Effector memory CD4-positive, alpha-beta T cell (primary cell): ENCODE results near the gene KHDC3L.
"Not testable (repeated sequence)": the region's sequence is repeated elsewhere in the genome, so short reads cannot be mapped to it uniquely, and the experiment has no call there.

Experiments
- DNase-seq, 3 donors: peaks; one replicate each; pipeline ENCODE4 v3.0.0-alpha.2; 2020
- H3K27ac ChIP-seq: 2 replicates; pipeline ENCODE4 v1.7.0; 2013; ENCODE audit warnings: mild to moderate bottlenecking, low read length, moderate library complexity; ENCODE audit not compliant: insufficient read depth, poor library complexity, severe bottlenecking
- H3K27me3 ChIP-seq: replicated peaks from 2 replicates; pipeline ENCODE4 v1.7.0; 2013; ENCODE audit warnings: mild to moderate bottlenecking, low read length; ENCODE audit not compliant: insufficient read depth, control insufficient read depth, poor library complexity, severe bottlenecking
- H3K36me3 ChIP-seq: 2 replicates; pipeline ENCODE4 v1.7.0; 2013; ENCODE audit warnings: mild to moderate bottlenecking, low read length, moderate library complexity; ENCODE audit not compliant: control insufficient read depth, insufficient read depth
- H3K4me1 ChIP-seq: 2 replicates; pipeline ENCODE4 v1.7.0; 2013; ENCODE audit warnings: low read length, mild to moderate bottlenecking; ENCODE audit not compliant: control insufficient read depth, insufficient read depth, poor library complexity, severe bottlenecking
- H3K4me3 ChIP-seq: 2 replicates; pipeline ENCODE4 v1.7.0; 2013; ENCODE audit warnings: low read length, low read depth, mild to moderate bottlenecking; ENCODE audit not compliant: insufficient read depth, poor library complexity, severe bottlenecking
- H3K9me3 ChIP-seq: 2 replicates; pipeline ENCODE4 v1.7.0; 2013; ENCODE audit warnings: mild to moderate bottlenecking, low read length, moderate library complexity; ENCODE audit not compliant: control insufficient read depth

KHDC3L gene

DNA sequence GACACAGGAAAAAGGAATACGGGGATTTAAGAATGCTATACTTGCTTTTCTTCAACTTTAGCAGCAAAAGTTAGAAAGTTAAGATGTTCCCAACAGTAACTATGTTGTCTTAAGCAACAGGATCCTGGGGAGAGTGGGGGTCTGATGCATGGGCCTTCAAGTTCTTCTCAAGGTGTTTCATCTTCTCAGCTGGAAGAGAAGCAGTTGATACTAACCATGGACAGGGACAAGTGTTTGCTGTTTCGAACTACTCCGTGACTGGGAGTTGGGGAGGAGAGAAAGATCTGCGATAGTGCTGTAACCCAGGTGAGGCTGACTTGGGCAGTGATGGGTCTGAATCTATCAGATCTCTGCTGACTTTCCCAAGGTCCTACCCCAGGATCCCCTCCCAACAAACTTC is 6.2 kb downstream of the KHDC3L start:
- Histone ChIP-seq H3K9me3 (no peaks in the 10 kb centered on the region), H3K27me3 (no peaks in the 10 kb centered on the region), H3K4me3 (no peak overlapping the region), H3K36me3 (no peaks in the 10 kb centered on the region), H3K27ac (no peak overlapping the region), H3K4me1 (no peaks in the 10 kb centered on the region)
- no peak for DNase-seq

DNA sequence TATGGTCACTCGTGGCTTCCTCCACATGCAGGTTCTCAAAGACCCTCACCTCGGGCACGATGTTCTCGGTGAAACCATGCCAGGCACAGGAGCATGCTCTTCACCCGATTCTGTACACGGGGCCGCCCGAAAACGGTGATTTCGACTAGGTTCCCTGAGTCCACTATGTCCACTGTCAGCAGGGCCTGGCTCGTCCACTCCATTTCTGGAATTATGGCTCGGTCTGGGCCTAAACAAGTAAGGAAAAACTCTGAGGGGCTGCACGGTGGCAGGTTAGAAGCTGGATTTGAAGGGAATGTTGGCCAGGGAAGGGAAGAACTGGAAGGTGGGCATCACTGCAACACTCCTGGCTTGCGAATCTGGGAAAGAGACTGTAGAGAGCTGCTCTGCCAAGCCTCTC is 6.7 kb downstream of the KHDC3L start:
- no peaks in the 10 kb centered on the region for H3K4me1 ChIP-seq
- no peak overlapping the region for H3K27ac ChIP-seq
- DNase-seq: no peak
- H3K9me3 ChIP-seq: no peaks in the 10 kb centered on the region
- H3K36me3 ChIP-seq: no peaks in the 10 kb centered on the region
- H3K27me3 ChIP-seq: no peaks in the 10 kb centered on the region
- no peak overlapping the region for H3K4me3 ChIP-seq

DNA sequence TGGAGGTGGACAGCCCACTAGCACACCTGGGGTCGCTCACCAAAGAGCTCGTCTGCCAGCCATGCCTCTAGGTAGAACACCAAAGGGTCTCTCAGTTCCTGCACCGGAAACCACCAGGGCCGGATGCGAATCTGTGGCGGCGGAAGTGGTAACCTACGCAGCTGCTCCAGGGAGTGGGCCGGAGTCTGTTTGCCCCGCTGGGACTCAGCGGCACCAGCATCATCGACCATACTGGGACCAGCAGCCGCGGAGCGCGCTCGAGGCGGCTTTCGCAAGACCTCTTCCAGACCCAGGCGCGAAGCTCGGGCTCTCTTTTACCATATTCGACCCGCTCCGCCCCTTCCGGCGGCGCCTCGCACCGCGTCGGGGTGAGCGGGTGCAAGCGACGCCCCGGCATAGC is 7.1 kb downstream of the KHDC3L start, which contains the start of gene OOEP:
Gene OOEP, minus strand, starts transcription at position 335 of the 400 bp plus-strand sequence. Its CDS starts 105 bp downstream, at position 230.
- Histone ChIP-seq H3K36me3 (no peaks in the 10 kb centered on the region), H3K27ac (no peak within 1 kb of the TSS), H3K4me1 (no peaks in the 10 kb centered on the region), H3K27me3 (no peaks in the 10 kb centered on the region), H3K4me3 (no peak within 1 kb of the TSS), H3K9me3 (no peaks in the 10 kb centered on the region)
- no peak for DNase-seq

DNA sequence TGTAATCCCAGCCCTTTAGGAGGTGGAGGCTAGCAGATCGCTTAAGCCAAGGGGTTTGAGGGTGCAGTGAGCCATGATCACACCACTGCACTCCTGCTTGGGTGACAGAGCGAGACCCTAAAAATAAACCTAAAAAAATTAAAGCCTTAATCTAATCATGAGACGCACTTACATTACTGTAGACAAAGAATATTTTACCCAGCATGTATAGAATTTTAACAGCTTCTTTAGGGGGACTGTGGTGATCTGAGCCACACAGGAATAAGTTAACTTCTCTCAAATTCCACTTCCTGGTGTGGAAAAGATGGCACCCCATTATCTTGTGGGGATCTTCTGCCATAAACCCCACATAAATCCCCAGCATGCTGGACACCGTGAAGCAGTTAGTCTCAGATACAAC is 9.5 kb downstream of the KHDC3L start:
- no peak for DNase-seq
- no peaks in the 10 kb centered on the region for H3K36me3 ChIP-seq
- H3K27ac ChIP-seq: no peak overlapping the region
- no peaks in the 10 kb centered on the region for H3K9me3 ChIP-seq
- no peaks in the 10 kb centered on the region for H3K27me3 ChIP-seq
- H3K4me3 ChIP-seq: no peak overlapping the region
- no peaks in the 10 kb centered on the region for H3K4me1 ChIP-seq

DNA sequence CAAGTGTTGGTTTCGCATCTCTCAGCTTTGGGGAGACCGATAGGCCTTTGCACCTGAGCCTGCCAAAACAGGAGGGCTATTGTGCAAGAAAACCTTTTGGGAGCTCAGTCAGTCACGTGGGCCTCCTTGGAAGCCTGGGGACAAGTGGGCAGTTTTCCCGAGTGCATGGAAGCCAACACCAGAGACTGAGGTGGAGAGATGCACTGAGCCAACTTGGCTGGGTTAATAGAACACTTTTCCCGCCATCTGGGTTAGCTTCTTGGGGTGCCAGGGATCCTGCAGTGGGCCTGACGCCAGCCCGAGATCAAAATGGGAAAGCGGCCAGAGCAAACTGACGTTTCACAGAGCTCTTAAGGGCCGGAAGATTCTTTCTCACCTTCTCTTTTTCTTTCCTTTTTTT is 10.1 kb downstream of the KHDC3L start:
- Histone ChIP-seq H3K27me3 (no peaks in the 10 kb centered on the region), H3K4me1 (no peaks in the 10 kb centered on the region), H3K9me3 (no peaks in the 10 kb centered on the region), H3K27ac (no peak overlapping the region), H3K36me3 (no peaks in the 10 kb centered on the region), H3K4me3 (no peak overlapping the region)
- no peak for DNase-seq

DNA sequence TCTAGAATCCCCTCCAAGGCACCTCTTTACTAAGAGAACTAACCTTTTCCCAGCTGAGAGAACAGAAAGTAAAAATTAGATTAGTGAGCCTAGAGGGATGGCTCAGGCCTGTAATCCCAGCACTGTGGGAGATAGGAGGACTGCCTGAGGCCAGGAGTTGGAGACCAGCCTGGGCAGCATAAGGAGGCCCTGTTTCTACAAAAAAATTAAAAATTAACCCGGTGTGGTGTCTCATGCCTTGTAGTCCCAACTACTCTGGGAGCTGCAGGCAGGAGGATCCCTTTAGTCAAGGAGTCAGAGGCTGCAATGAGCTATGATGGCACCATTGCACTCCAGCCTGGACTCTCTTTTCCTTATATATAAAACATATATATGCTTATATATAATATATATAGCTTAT is 12.8 kb downstream of the KHDC3L start:
- Histone ChIP-seq H3K27ac (no peak overlapping the region), H3K9me3 (no peaks in the 10 kb centered on the region), H3K36me3 (no peaks in the 10 kb centered on the region), H3K27me3 (no peaks in the 10 kb centered on the region), H3K4me3 (no peak overlapping the region), H3K4me1 (no peaks in the 10 kb centered on the region)
- DNase-seq: no peak

DNA sequence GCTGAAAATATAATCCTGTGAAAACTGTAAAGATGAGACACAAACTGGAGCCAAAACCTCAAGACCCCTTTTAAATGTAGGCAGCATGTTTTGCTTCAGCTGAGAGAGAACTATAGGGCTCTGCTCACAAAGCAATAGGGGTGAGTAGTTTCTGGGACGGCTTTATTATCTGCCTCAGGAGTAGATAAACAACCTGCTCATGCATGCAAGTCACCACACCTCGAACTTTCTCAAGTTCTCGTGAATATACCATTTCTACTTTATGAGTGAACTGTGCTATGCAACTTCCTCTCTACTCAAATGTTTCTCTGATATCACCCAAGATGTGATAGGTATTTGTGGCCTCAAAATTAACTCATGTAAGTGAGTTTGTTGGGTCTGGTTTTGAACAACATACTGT is 14.8 kb downstream of the KHDC3L start:
- no peak overlapping the region for H3K4me3 ChIP-seq
- DNase-seq: no peak

DNA sequence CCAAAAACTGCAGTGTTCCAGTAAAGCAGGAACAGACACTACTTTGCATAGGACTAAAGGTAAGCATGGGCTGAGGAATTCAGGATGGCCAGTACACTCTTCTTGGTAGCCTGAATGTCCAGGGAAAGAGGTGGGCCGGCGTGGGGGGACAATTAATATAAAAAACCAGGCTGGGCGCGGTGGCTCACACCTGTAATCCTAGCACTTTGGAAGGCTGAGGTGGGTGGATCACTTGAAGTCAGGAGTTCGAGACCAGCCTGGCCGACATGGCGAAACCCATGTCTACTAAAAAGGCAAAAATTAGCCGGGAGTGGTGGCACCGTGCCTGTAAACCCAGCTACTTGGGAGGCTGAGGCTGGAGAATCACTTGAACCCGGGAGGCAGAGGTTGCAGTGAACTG is 19.1 kb downstream of the KHDC3L start:
- not testable (repeated sequence) for H3K27ac ChIP-seq, H3K4me3 ChIP-seq, DNase-seq, H3K4me1 ChIP-seq, H3K9me3 ChIP-seq, H3K27me3 ChIP-seq, H3K36me3 ChIP-seq

More for the DNA sequence above, 14.8 kb downstream of the KHDC3L start:
- H3K27me3 ChIP-seq: no peaks in the 10 kb centered on the region
- no peak overlapping the region for H3K27ac ChIP-seq
- no peaks in the 10 kb centered on the region for H3K36me3 ChIP-seq
- H3K9me3 ChIP-seq: no peaks in the 10 kb centered on the region
- no peaks in the 10 kb centered on the region for H3K4me1 ChIP-seq

DNA sequence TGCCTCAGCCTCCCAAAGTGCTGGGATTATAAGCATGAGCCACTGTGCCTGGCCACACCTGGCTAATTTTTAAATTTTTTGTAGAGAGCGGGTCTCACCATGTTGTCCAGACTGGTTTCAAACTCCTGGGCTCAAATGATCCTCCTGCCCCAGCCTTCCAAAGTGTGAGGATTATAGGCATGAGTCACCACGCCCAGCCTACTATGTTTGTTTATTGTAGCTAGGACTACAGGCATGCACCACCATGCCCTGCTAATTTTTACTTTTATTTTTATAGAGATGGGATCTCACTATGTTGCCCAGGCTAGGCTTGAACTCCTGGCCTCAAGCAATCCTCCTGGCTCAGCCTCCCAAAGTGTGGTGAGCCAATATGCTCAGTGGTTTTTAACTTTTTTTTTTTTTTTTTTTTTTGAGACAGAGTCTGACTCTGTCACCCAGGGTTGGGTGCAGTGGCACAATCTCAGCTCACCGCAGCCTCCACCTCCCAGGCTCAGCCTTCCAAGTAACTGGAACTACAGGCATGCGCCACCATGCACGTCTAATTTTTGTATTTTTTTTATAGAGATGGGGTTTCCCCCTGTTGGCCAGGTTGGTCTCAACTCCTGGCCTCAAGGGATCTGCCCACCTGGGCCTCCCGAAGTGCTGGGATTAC is 20.1 kb downstream of the KHDC3L start:
- H3K36me3 ChIP-seq: no peaks in the 10 kb centered on the region
- H3K27me3 ChIP-seq: no peaks in the 10 kb centered on the region
- H3K4me3 ChIP-seq: no peak overlapping the region
- no peaks in the 10 kb centered on the region for H3K9me3 ChIP-seq
- DNase-seq: no peak
- H3K4me1 ChIP-seq: no peaks in the 10 kb centered on the region
- no peak overlapping the region for H3K27ac ChIP-seq

DNA sequence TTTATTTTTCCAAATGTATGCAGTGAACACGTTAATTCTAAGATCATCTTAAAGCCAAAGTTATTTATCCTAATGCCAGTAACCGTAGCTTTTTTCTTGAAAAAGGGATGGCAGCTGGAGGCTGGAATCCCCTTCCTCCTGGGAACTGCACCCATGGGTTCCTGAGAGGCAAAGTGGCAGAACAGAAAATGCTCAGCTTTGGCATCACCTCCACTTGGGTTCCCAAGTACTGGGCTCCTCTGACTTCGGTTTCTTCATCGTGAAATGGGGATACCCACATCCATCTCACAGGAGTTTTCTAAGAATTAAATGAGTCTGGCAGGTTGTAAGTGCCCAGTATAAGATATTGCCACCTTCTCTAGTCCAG is 26.0 kb downstream of the KHDC3L start:
- H3K4me1 ChIP-seq: peaks cover 13% of the 10 kb centered on the region
- peak overlapping the region; percentile 60 for H3K27ac ChIP-seq
- no peaks in the 10 kb centered on the region for H3K27me3 ChIP-seq
- H3K36me3 ChIP-seq: no peaks in the 10 kb centered on the region
- peak overlapping the region; percentile 73 for H3K4me3 ChIP-seq
- DNase-seq: no peak
- H3K9me3 ChIP-seq: no peaks in the 10 kb centered on the region
